Fibroblast of lung (primary cell): ENCODE results near the gene KCNMA1. TPM values are rescaled to one million over a fixed set of nuclear protein-coding genes. Genes with fewer than 3 reads are reported as not detected.
A peak's percentile ranks its signal among the peaks of the same experiment; 100 is the strongest.

ENCODE experiments used
- DNase-seq, 2 donors: peaks; one replicate each; pipeline versions ENCODE4 v3.0.0 to v3.0.0-alpha.2; 2010; ENCODE audit warnings: low read depth in 2 of 2
- H2AFZ ChIP-seq: 2 replicates; pipeline ENCODE4 v1.5.1; 2012; ENCODE audit warnings: low read length, control low read depth, inconsistent platforms
- H3K27ac ChIP-seq: 2 replicates; pipeline ENCODE4 v1.5.1; 2011; ENCODE audit warnings: low read length, control low read depth; ENCODE audit not compliant: insufficient read depth
- H3K27me3 ChIP-seq: 2 replicates; pipeline ENCODE4 v1.5.1; 2011; ENCODE audit warnings: mild to moderate bottlenecking, low read length; ENCODE audit not compliant: control insufficient read depth, insufficient read depth
- H3K36me3 ChIP-seq: 2 replicates; pipeline ENCODE4 v1.5.1; 2011; ENCODE audit warnings: low read length; ENCODE audit not compliant: control insufficient read depth, insufficient read depth
- H3K4me1 ChIP-seq: 2 replicates; pipeline ENCODE4 v1.5.1; 2011; ENCODE audit warnings: low read length; ENCODE audit not compliant: control insufficient read depth, insufficient read depth; ENCODE audit errors: extremely low read depth
- H3K4me2 ChIP-seq: 2 replicates; pipeline ENCODE4 v1.5.1; 2011; ENCODE audit warnings: low read length, control low read depth; ENCODE audit not compliant: insufficient read depth; ENCODE audit errors: extremely low read depth
- H3K4me3 ChIP-seq, 4 experiments: fragments of 200-600 bp in 1 of 4; sonication (generic) in 1 of 4; replicated peaks in 1 of 4; 2 replicates each; pipeline ENCODE4 v1.5.1; 2011 to 2016; ENCODE audit warnings: low read length in 4 of 4, low read depth in 3 of 4, mild to moderate bottlenecking in 3 of 4, control low read depth in 2 of 4, inconsistent platforms in 1 of 4, mixed read lengths in 1 of 4; ENCODE audit not compliant: insufficient read depth in 1 of 4; ENCODE audit errors: control extremely low read depth in 1 of 4
- H3K79me2 ChIP-seq: 2 replicates; pipeline ENCODE4 v1.5.1; 2012; ENCODE audit warnings: mild to moderate bottlenecking, low read length, inconsistent platforms; ENCODE audit not compliant: control insufficient read depth, insufficient read depth
- H3K9ac ChIP-seq: 2 replicates; pipeline ENCODE4 v1.5.1; 2011; ENCODE audit warnings: mild to moderate bottlenecking, low read length, control low read depth; ENCODE audit not compliant: insufficient read depth
- H3K9me3 ChIP-seq: 2 replicates; pipeline ENCODE4 v1.5.1; 2012; ENCODE audit warnings: low read depth, low read length; ENCODE audit not compliant: control insufficient read depth, insufficient read depth
- H4K20me1 ChIP-seq: 2 replicates; pipeline ENCODE4 v1.5.1; 2011; ENCODE audit warnings: low read length; ENCODE audit not compliant: control insufficient read depth, insufficient read depth; ENCODE audit errors: extremely low read depth
- EZH2 ChIP-seq: IDR thresholded peaks from 2 replicates; pipeline ENCODE4 v1.5.1; 2012; ENCODE audit warnings: low read length, control low read depth, mild to moderate bottlenecking; ENCODE audit errors: missing control alignments
- polyA plus RNA-seq, 2 donors: library from polyadenylated mRNA; depleted of rRNA in 1 of 2; stranded (reverse) in 1 of 2; unstranded in 1 of 2; fragments of >200 nt; gene quantifications; 2 replicates each; pipeline ENCODE4 v1.2.1, GENCODE V29; 2011 to 2012; ENCODE audit warnings: missing spikeins in 1 of 2
- total RNA-seq: library from RNA; depleted of rRNA; stranded (reverse); fragments of >200 nt; gene quantifications from 2 replicates; pipeline ENCODE4 v1.2.1, GENCODE V29; 2014
- TF ChIP-seq, protein P1 (sequence below), 2 donors: IDR thresholded peaks in 1 of 2; conservative IDR thresholded peaks in 1 of 2; 1 replicate in 1 of 2; 2 replicates in 1 of 2; pipeline ENCODE4 v1.5.1; 2011 to 2012; ENCODE audit warnings: low read length in 2 of 2, control low read depth in 1 of 2, inconsistent platforms in 1 of 2, low read depth in 1 of 2, mild to moderate bottlenecking in 1 of 2

Gene KCNMA1
- total and polyA plus RNA-seq, 2 donors (not counting 1 experiment from before 2014, with no cell fraction given) = 31.0 to 138 TPM

DNA sequence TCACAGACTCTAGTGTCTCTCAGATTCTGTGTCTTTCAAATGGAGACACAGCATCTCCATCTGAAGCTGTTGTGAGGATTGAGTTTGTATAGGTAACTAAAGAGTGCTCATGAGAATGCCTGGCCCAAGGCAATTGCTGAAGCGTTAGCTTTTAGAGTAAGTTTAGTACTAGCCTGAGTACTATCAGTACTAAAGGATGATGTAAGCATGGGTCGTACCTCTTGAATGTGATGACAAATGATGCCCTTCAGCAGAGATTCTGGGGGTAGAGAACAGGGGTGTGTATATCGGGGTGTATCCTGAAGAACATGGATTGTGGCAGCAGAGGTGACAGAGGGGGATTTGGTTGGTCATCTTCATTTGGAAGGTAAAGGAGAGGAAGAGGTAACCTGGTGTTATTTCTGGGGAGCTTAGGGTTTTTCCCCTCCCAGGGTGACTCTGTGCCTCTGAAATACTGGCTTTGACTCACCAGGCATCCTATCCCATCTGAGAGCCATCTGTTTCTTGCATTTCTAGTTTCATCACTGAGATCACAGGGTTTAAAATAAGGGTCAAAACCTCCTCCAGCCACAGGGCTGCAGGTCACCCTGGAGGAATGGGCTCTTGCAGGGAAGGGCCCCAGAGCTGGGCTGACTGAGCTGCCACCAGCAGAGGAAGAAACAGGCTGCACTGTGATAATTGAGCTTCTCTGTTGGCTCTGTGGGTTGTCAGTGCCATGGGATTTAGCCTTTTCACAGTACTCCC lies 756.0 kb downstream of the KCNMA1 start:
- peak; percentile 4 to 59 for DNase-seq
- no peak overlapping the region for H3K4me3 ChIP-seq
- no peak for TF ChIP-seq EZH2
- TF ChIP-seq, protein P1, sequence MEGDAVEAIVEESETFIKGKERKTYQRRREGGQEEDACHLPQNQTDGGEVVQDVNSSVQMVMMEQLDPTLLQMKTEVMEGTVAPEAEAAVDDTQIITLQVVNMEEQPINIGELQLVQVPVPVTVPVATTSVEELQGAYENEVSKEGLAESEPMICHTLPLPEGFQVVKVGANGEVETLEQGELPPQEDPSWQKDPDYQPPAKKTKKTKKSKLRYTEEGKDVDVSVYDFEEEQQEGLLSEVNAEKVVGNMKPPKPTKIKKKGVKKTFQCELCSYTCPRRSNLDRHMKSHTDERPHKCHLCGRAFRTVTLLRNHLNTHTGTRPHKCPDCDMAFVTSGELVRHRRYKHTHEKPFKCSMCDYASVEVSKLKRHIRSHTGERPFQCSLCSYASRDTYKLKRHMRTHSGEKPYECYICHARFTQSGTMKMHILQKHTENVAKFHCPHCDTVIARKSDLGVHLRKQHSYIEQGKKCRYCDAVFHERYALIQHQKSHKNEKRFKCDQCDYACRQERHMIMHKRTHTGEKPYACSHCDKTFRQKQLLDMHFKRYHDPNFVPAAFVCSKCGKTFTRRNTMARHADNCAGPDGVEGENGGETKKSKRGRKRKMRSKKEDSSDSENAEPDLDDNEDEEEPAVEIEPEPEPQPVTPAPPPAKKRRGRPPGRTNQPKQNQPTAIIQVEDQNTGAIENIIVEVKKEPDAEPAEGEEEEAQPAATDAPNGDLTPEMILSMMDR (conservative IDR thresholded peaks at IDR 0.05 in 1 of 2, IDR thresholded peaks at IDR 0.05 in 1 of 2; ENCODE audit: low read depth in 1 of 2, low read length in 2 of 2) = no peak
- H3K27me3 ChIP-seq = no peaks in the 10 kb centered on the region
- H3K4me2 ChIP-seq = no peak overlapping the region
- no peak overlapping the region for H2AFZ ChIP-seq
- H3K4me1 ChIP-seq = peaks cover 3% of the 10 kb centered on the region
- H3K27ac ChIP-seq = no peak overlapping the region
- H4K20me1 ChIP-seq = no peaks in the 10 kb centered on the region
- H3K9ac ChIP-seq = no peak overlapping the region
- H3K9me3 ChIP-seq = no peaks in the 10 kb centered on the region
- no peaks in the 10 kb centered on the region for H3K79me2 ChIP-seq
- H3K36me3 ChIP-seq = no peaks in the 10 kb centered on the region

DNA sequence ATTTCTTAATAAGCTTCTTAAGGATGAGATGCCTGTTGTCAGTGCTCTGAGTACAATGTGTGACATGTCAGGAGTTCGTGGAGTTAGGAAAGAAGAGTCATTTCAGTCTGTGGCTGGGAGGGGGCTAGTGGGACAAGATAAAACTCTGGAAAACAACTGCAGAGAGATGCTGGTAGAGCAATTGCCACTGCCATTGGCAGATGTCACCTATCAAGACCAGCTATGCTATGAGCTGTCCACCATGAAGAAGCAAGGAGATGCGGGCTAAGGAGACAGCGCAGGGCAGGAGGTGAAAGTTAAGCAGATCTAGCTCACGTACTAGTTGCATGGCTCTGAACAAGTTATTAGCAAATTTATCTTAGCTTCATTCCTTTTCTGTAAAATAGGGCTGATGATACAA lies 756.7 kb downstream of the KCNMA1 start:
- H3K4me1 ChIP-seq = peaks cover 3% of the 10 kb centered on the region
- no peak overlapping the region for H3K9ac ChIP-seq
- DNase-seq = no peak
- H3K9me3 ChIP-seq = no peaks in the 10 kb centered on the region
- no peaks in the 10 kb centered on the region for H3K79me2 ChIP-seq
- H2AFZ ChIP-seq = no peak overlapping the region
- no peaks in the 10 kb centered on the region for H3K27me3 ChIP-seq
- no peaks in the 10 kb centered on the region for H4K20me1 ChIP-seq
- H3K27ac ChIP-seq = no peak overlapping the region
- H3K4me2 ChIP-seq = no peak overlapping the region
- TF ChIP-seq, protein P1 (conservative IDR thresholded peaks at IDR 0.05 in 1 of 2, IDR thresholded peaks at IDR 0.05 in 1 of 2; ENCODE audit: low read depth in 1 of 2, low read length in 2 of 2) = no peak
- no peak for TF ChIP-seq EZH2
- no peak overlapping the region for H3K4me3 ChIP-seq
- no peaks in the 10 kb centered on the region for H3K36me3 ChIP-seq

DNA sequence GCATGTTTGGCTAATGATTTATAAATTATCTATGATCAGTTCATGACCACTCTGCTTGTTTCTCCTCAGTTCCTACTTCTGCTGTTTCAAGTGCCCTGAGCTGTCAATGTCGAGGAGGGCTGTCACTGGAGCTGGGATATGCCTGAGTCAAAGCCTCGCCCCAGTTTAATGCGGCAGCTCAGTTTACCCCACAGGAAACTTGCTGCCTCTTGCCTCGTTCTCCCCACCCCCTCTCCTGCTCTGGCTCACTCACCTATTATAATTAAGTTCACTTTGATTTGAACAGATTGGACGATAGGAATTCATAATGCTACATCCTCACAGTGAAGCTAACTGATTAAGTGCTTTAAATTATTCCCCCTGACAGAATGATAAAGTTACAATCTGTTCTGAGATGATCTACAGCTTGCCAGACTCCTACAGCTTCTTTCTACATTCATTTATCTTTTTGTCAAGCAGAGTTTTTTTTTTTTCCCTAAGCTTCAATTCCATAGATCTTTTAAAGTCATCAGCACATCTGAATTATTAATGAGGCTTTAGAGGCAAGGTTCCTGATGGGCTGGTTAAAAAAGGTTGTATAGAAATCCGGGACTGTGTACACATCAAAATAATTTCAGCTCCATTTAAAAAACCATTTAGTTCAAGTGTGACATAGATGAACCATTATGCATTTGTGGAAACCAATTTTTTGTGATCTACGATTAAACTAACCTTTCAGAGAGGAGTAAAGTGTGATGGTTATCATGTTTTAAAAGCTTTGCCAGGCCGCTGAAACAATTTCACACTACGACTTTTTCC lies 758.3 kb downstream of the KCNMA1 start:
- TF ChIP-seq, protein P1 (conservative IDR thresholded peaks at IDR 0.05 in 1 of 2, IDR thresholded peaks at IDR 0.05 in 1 of 2; ENCODE audit: low read depth in 1 of 2, low read length in 2 of 2) = no peak
- no peak for TF ChIP-seq EZH2
- no peak overlapping the region for H2AFZ ChIP-seq
- no peaks in the 10 kb centered on the region for H3K9me3 ChIP-seq
- DNase-seq = no peak
- H4K20me1 ChIP-seq = no peaks in the 10 kb centered on the region
- H3K79me2 ChIP-seq = no peaks in the 10 kb centered on the region
- no peaks in the 10 kb centered on the region for H3K27me3 ChIP-seq
- H3K9ac ChIP-seq = no peak overlapping the region
- no peak overlapping the region for H3K27ac ChIP-seq
- H3K4me3 ChIP-seq = no peak overlapping the region
- H3K36me3 ChIP-seq = no peaks in the 10 kb centered on the region
- no peak overlapping the region for H3K4me2 ChIP-seq
- H3K4me1 ChIP-seq = peaks cover 3% of the 10 kb centered on the region
